ENCODE results near the gene CACNA2D3. TPM values are rescaled to one million over a fixed set of nuclear protein-coding genes. Genes with fewer than 3 reads are reported as not detected.

The CACNA2D3 gene
- polyA plus RNA-seq (2012; ENCODE audit: low read depth, missing spikeins), result not detected

GRCh38 chr3:54122324-54123002, at the start of gene CACNA2D3:
CACNA2D3 (plus strand) TSS chr3:54122552.
- TF ChIP-seq POLR2A (IDR thresholded peaks at IDR 0.05; ENCODE audit: low read depth, low read length) (no peak), POU2F2 (IDR thresholded peaks at IDR 0.05; ENCODE audit: low read depth, low read length) (no peak), TAF1 (IDR thresholded peaks at IDR 0.05; ENCODE audit: low read depth, low read length) (no peak), POLR2AphosphoS5 (IDR thresholded peaks at IDR 0.05; ENCODE audit: low read depth, low read length) (no peak), PAX5 (IDR thresholded peaks at IDR 0.05; ENCODE audit: insufficient read depth, low read length, severe bottlenecking) (no peak), SPI1 (IDR thresholded peaks at IDR 0.05; ENCODE audit: low read depth, low read length) (no peak)
- peak; percentile 25 for DNase-seq (ENCODE audit: insufficient read length, low spot score)
- no peak for FAIRE-seq

DNA sequence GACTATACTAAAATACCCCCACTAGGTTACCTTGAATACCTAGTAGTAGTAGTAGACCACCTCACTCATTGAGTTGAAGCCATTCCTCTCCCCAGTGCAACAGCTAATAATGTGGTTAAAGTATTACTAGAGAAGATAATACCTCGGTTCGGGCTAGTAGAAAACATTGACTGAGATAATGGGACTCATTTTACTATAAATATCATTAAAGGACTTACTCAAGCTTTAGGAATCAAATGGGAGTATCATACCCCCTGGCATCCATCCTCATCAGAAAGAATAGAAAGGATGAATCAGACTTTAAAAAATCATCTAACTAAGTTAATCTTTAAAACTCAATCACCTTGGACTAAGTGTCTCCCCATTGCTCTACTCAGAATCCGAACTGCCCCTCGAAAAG, 49.0 kb upstream of the CACNA2D3 start:
- TF ChIP-seq PAX5 (IDR thresholded peaks at IDR 0.05; ENCODE audit: insufficient read depth, low read length, severe bottlenecking) (no peak), POLR2AphosphoS5 (IDR thresholded peaks at IDR 0.05; ENCODE audit: low read depth, low read length) (no peak), TAF1 (IDR thresholded peaks at IDR 0.05; ENCODE audit: low read depth, low read length) (no peak), SPI1 (IDR thresholded peaks at IDR 0.05; ENCODE audit: low read depth, low read length) (no peak), POU2F2 (IDR thresholded peaks at IDR 0.05; ENCODE audit: low read depth, low read length) (no peak), POLR2A (IDR thresholded peaks at IDR 0.05; ENCODE audit: low read depth, low read length) (no peak)
- no peak for FAIRE-seq
- DNase-seq (ENCODE audit: insufficient read length, low spot score), result no peak

DNA sequence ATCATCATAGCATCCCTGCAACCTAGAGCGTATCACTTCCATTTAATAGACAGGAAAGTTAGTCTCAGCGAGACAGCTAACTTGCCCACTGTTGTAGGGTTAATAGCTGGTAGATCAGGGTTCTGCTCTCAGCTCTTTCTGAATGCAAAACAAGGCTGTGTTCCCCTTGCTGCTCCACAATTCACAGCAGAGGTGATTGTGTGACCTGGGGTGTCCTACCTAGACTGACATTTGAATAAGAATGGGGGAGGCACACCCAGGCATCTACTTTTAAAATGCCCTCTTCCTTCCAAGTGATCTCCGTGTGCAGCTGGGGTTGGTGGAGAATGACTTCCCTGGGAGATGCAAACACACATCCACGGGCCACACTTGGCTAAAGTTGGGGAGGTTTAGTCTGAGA, 43.0 kb upstream of the CACNA2D3 start:
- FAIRE-seq (no peak), DNase-seq (ENCODE audit: insufficient read length, low spot score) (no peak)
- TF ChIP-seq POLR2AphosphoS5 (IDR thresholded peaks at IDR 0.05; ENCODE audit: low read depth, low read length) (no peak), TAF1 (IDR thresholded peaks at IDR 0.05; ENCODE audit: low read depth, low read length) (no peak), POU2F2 (IDR thresholded peaks at IDR 0.05; ENCODE audit: low read depth, low read length) (no peak), POLR2A (IDR thresholded peaks at IDR 0.05; ENCODE audit: low read depth, low read length) (no peak), PAX5 (IDR thresholded peaks at IDR 0.05; ENCODE audit: insufficient read depth, low read length, severe bottlenecking) (no peak), SPI1 (IDR thresholded peaks at IDR 0.05; ENCODE audit: low read depth, low read length) (no peak)

DNA sequence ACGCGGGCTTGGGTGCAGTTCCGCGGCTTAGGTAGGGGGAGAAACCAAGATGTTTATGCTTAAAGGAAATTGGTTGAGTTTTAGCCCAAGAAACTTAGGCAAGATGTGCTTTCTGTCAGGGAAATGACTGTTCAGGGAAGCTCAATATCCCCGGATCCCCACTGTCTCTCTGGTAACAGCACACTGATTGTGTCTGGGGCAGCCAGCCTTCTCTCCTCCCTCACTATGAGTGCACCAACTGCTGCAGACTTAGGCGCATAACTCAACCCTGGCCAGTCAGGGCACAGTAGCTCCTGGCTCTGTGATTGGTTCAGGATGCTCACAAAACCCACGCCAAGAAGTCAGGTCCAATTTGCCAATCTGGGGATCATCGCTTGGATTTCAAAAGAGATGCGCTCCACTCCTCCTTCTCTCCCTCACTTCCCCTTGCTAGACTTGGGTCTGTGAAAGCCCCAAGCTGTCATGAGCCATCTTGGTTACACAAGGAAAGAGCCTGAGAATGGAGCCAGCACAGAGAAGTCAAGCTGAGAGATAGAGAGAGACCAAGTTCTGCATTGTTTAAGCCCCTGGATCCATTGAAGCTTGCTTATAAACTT, 42.5 kb upstream of the CACNA2D3 start:
- FAIRE-seq (no peak), DNase-seq (ENCODE audit: insufficient read length, low spot score) (no peak)
- TF ChIP-seq TAF1 (IDR thresholded peaks at IDR 0.05; ENCODE audit: low read depth, low read length), result no peak
- TF ChIP-seq POLR2AphosphoS5 (IDR thresholded peaks at IDR 0.05; ENCODE audit: low read depth, low read length), result no peak
- TF ChIP-seq POLR2A (IDR thresholded peaks at IDR 0.05; ENCODE audit: low read depth, low read length), result no peak
- no peak for TF ChIP-seq SPI1 (IDR thresholded peaks at IDR 0.05; ENCODE audit: low read depth, low read length)
- no peak for TF ChIP-seq PAX5 (IDR thresholded peaks at IDR 0.05; ENCODE audit: insufficient read depth, low read length, severe bottlenecking)
- TF ChIP-seq POU2F2 (IDR thresholded peaks at IDR 0.05; ENCODE audit: low read depth, low read length), result no peak

- no peak for FAIRE-seq
- no peak for TF ChIP-seq POLR2AphosphoS5 (IDR thresholded peaks at IDR 0.05; ENCODE audit: low read depth, low read length)
- TF ChIP-seq SPI1 (IDR thresholded peaks at IDR 0.05; ENCODE audit: low read depth, low read length), result no peak
- no peak for TF ChIP-seq POLR2A (IDR thresholded peaks at IDR 0.05; ENCODE audit: low read depth, low read length)
- no peak for TF ChIP-seq TAF1 (IDR thresholded peaks at IDR 0.05; ENCODE audit: low read depth, low read length)
- TF ChIP-seq POU2F2 (IDR thresholded peaks at IDR 0.05; ENCODE audit: low read depth, low read length), result no peak
- no peak for TF ChIP-seq PAX5 (IDR thresholded peaks at IDR 0.05; ENCODE audit: insufficient read depth, low read length, severe bottlenecking)
- DNase-seq (ENCODE audit: insufficient read length, low spot score), result no peak
Measured at GRCh38 chr3:54083921-54084320, 38.4 kb upstream of the CACNA2D3 start.

- TF ChIP-seq SPI1 (IDR thresholded peaks at IDR 0.05; ENCODE audit: low read depth, low read length), result no peak
- no peak for TF ChIP-seq POLR2AphosphoS5 (IDR thresholded peaks at IDR 0.05; ENCODE audit: low read depth, low read length)
- no peak for TF ChIP-seq POLR2A (IDR thresholded peaks at IDR 0.05; ENCODE audit: low read depth, low read length)
- no peak for TF ChIP-seq PAX5 (IDR thresholded peaks at IDR 0.05; ENCODE audit: insufficient read depth, low read length, severe bottlenecking)
- no peak for TF ChIP-seq POU2F2 (IDR thresholded peaks at IDR 0.05; ENCODE audit: low read depth, low read length)
- no peak for TF ChIP-seq TAF1 (IDR thresholded peaks at IDR 0.05; ENCODE audit: low read depth, low read length)
Measured at GRCh38 chr3:54085936-54086335, 36.4 kb upstream of the CACNA2D3 start.

DNA sequence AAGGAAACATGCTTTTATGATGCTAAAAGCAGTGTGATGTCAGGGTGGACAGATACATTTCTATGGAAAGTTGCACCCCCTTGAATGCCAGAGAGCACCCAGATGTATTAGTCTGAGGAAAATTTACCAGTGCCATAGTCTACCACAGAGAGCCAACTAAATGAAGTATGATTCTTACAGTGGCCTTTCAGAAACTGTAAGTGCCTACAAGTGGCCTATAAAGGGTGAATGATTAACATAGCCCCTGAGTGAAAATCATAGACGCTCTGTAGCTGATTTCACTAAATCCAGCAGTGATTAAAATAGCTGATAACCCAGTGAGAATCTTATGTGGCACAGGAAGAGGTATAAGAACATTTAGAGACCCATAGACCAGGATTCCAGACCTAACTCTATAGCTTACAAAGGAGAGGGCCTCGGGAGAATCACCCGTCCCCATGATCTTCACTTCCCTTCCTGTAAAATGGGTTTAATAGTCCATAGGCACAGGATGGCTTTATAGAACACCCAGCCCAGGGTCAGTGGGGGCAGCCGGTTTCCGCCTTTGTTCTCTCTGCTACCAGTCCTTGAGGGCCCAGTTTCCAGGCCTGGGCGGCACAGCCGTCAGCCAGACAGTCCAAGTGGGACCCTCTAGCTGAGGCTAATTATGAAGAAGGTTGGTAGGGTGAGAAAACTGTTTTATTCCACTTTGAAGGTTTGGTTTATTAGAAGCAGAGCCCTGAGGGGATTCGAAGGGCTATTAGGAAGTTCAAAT, 35.5 kb upstream of the CACNA2D3 start:
- FAIRE-seq, result no peak
- TF ChIP-seq POLR2AphosphoS5 (IDR thresholded peaks at IDR 0.05; ENCODE audit: low read depth, low read length), result no peak
- TF ChIP-seq PAX5 (IDR thresholded peaks at IDR 0.05; ENCODE audit: insufficient read depth, low read length, severe bottlenecking), result no peak
- no peak for TF ChIP-seq POU2F2 (IDR thresholded peaks at IDR 0.05; ENCODE audit: low read depth, low read length)
- no peak for TF ChIP-seq SPI1 (IDR thresholded peaks at IDR 0.05; ENCODE audit: low read depth, low read length)
- no peak for TF ChIP-seq TAF1 (IDR thresholded peaks at IDR 0.05; ENCODE audit: low read depth, low read length)
- no peak for TF ChIP-seq POLR2A (IDR thresholded peaks at IDR 0.05; ENCODE audit: low read depth, low read length)
- DNase-seq (ENCODE audit: insufficient read length, low spot score), result no peak

More at GRCh38 chr3:54085936-54086335, 36.4 kb upstream of the CACNA2D3 start:
- DNase-seq (ENCODE audit: insufficient read length, low spot score), result no peak
- FAIRE-seq, result no peak

- TF ChIP-seq POLR2AphosphoS5 (IDR thresholded peaks at IDR 0.05; ENCODE audit: low read depth, low read length) (no peak), POLR2A (IDR thresholded peaks at IDR 0.05; ENCODE audit: low read depth, low read length) (no peak), TAF1 (IDR thresholded peaks at IDR 0.05; ENCODE audit: low read depth, low read length) (no peak), POU2F2 (IDR thresholded peaks at IDR 0.05; ENCODE audit: low read depth, low read length) (no peak), PAX5 (IDR thresholded peaks at IDR 0.05; ENCODE audit: insufficient read depth, low read length, severe bottlenecking) (no peak), SPI1 (IDR thresholded peaks at IDR 0.05; ENCODE audit: low read depth, low read length) (no peak)
- DNase-seq (ENCODE audit: insufficient read length, low spot score) (no peak), FAIRE-seq (no peak)
Measured at GRCh38 chr3:54087581-54088410, 34.6 kb upstream of the CACNA2D3 start.

Measured in GM12891 (cell line).